HepG2 (cell line): Measurements from ENCODE around the gene TBL2. TPM values are rescaled to one million over a fixed set of nuclear protein-coding genes. Genes with fewer than 3 reads are reported as not detected.

Experiments
- ATAC-seq: fragments of 200-7000 bp; cut with Tn5 transposase; 3 replicates; pipeline ENCODE4 v1.9.1; 2020; ENCODE audit warnings: mild to moderate bottlenecking, moderate library complexity
- BruUV-seq: library from RNA; stranded (reverse); fragments of 400-500 nt; replicated peaks from 2 replicates; lab custom pipeline; 2021; lab: Mats Ljungman, UMichigan
- CTCF ChIA-PET: fragments of 300-600 bp; formaldehyde crosslinking; extraction: SDS; loops from one replicate; lab custom pipeline; 2021; ENCODE audit warnings: low total read pairs, inconsistent platforms, low intra/inter-chr PET ratio; lab: Yijun Ruan, JAX
- POLR2A ChIA-PET: fragments of 350-600 bp; sonication (Branson Sonifier 250); formaldehyde crosslinking; loops from one replicate; lab custom pipeline; 2020; ENCODE audit warnings: antibody characterized with exemption, inconsistent platforms; lab: Yijun Ruan, JAX
- DNase-seq: peaks from one replicate; pipeline ENCODE4 v3.0.0-alpha.2; 2015; ENCODE audit warnings: low spot score
- FAIRE-seq: peaks from 3 replicates; lab custom pipeline; 2011; peaks lifted over from hg19 to GRCh38; lab: Jason Lieb, UNC
- H2AFZ ChIP-seq: one replicate; pipeline ENCODE4 v1.6.1; 2011; ENCODE audit warnings: low read length, inconsistent platforms
- H3K27ac ChIP-seq: fragments of 300-600 bp; 3 replicates; pipeline ENCODE4 v1.8.0; 2011; ENCODE audit warnings: mixed run types, mild to moderate bottlenecking, mixed read lengths, low read length, inconsistent platforms; ENCODE audit not compliant: insufficient read depth; ENCODE audit errors: extremely low read length
- H3K27me3 ChIP-seq, 2 experiments: fragments of 200-600 bp in 1 of 2; 2 replicates in 1 of 2; 3 replicates in 1 of 2; pipeline versions ENCODE4 v1.6.0 to v1.8.0; 2011; ENCODE audit warnings: low read length in 2 of 2, mild to moderate bottlenecking in 2 of 2, moderate library complexity in 2 of 2, inconsistent platforms in 1 of 2; ENCODE audit not compliant: insufficient read depth in 2 of 2, control insufficient read depth in 1 of 2
- H3K36me3 ChIP-seq, 2 experiments: fragments of 200-600 bp in 1 of 2; replicated peaks in 1 of 2; 2 replicates in 1 of 2; 3 replicates in 1 of 2; pipeline versions ENCODE4 v1.5.1 to v1.8.0; 2011; ENCODE audit warnings: low read length in 2 of 2, inconsistent platforms in 1 of 2; ENCODE audit not compliant: insufficient read depth in 2 of 2, control insufficient read depth in 1 of 2
- H3K4me1 ChIP-seq: 2 replicates; pipeline ENCODE4 v1.5.1; 2012; ENCODE audit warnings: low read length, inconsistent platforms; ENCODE audit not compliant: insufficient read depth
- H3K4me2 ChIP-seq: 2 replicates; pipeline ENCODE4 v1.6.0; 2011; ENCODE audit warnings: low read depth, low read length, inconsistent platforms
- H3K4me3 ChIP-seq, 3 experiments: fragments of 200-600 bp in 1 of 3; sonication (generic), shearing (Covaris generic) in 1 of 3; replicated peaks in 1 of 3; 2 replicates each; pipeline ENCODE4 v1.5.1; 2011 to 2016; ENCODE audit warnings: low read length in 3 of 3, inconsistent platforms in 2 of 3, low read depth in 2 of 3, mild to moderate bottlenecking in 2 of 3, control low read depth in 1 of 3, mixed read lengths in 1 of 3; ENCODE audit not compliant: insufficient read depth in 1 of 3
- H3K79me2 ChIP-seq: one replicate; pipeline ENCODE4 v1.6.1; 2011; ENCODE audit warnings: low read length, inconsistent platforms; ENCODE audit not compliant: insufficient read depth
- H3K9ac ChIP-seq: 2 replicates; pipeline ENCODE4 v1.6.0; 2011; ENCODE audit warnings: mild to moderate bottlenecking, low read depth, low read length, inconsistent platforms; ENCODE audit not compliant: insufficient read depth
- H3K9me3 ChIP-seq: 2 replicates; pipeline ENCODE4 v1.5.1; 2012; ENCODE audit warnings: mild to moderate bottlenecking, low read length
- H4K20me1 ChIP-seq: 2 replicates; pipeline ENCODE4 v1.6.0; 2011; ENCODE audit warnings: inconsistent platforms, mild to moderate bottlenecking, low read length, moderate library complexity; ENCODE audit not compliant: insufficient read depth
- AGO2 ChIP-seq: fragments of 200-400 bp; formaldehyde crosslinking; optimal IDR thresholded peaks from 2 replicates; pipeline ENCODE3; 2017; ENCODE audit warnings: mild to moderate bottlenecking, low read depth, low read length, moderate library complexity
- EED ChIP-seq: sonication (generic); formaldehyde crosslinking; IDR thresholded peaks from 2 replicates; pipeline ENCODE4 v1.5.0; 2020; ENCODE audit warnings: mild to moderate bottlenecking, missing genetic modification reagents
- FOXA1 ChIP-seq, 2 experiments: fragments of 450-650 bp in 1 of 2; sonication (generic) in 1 of 2; formaldehyde crosslinking in 1 of 2; IDR thresholded peaks; 2 replicates each; pipeline versions ENCODE4 v1.4.0 to v1.6.1; 2016 to 2020; ENCODE audit warnings: missing genetic modification reagents in 1 of 2
- KDM2A ChIP-seq: sonication (generic); formaldehyde crosslinking; IDR thresholded peaks from 2 replicates; pipeline ENCODE4 v1.4.0; 2020; ENCODE audit warnings: low read depth, missing genetic modification reagents, borderline replicate concordance
- MTERF4 ChIP-seq: sonication (generic); formaldehyde crosslinking; IDR thresholded peaks from 2 replicates; pipeline ENCODE4 v1.8.0; 2023; ENCODE audit warnings: mild to moderate bottlenecking, missing genetic modification reagents
- POLR2A ChIP-seq, 2 experiments: IDR thresholded peaks; 2 replicates each; pipeline ENCODE4 v1.6.1; 2011; ENCODE audit warnings: low read depth in 2 of 2, low read length in 2 of 2, mild to moderate bottlenecking in 1 of 2, moderate library complexity in 1 of 2; ENCODE audit not compliant: insufficient read depth in 1 of 2
- POLR2G ChIP-seq: fragments of 200-400 bp; formaldehyde crosslinking; IDR thresholded peaks from 2 replicates; pipeline ENCODE4 v1.6.1; 2018; ENCODE audit warnings: mild to moderate bottlenecking, low read depth, low read length, moderate library complexity
- RBM39 ChIP-seq: fragments of 200-400 bp; formaldehyde crosslinking; IDR thresholded peaks from one replicate; pipeline ENCODE4 v1.6.1; 2018; ENCODE audit warnings: antibody characterized with exemption, mild to moderate bottlenecking, low read depth, low read length; ENCODE audit not compliant: poor library complexity, severe bottlenecking
- SIN3A ChIP-seq: IDR thresholded peaks from 2 replicates; pipeline ENCODE4 v1.6.1; 2011; ENCODE audit warnings: low read depth, mild to moderate bottlenecking, control low read depth, low read length, borderline replicate concordance
- TGIF2 ChIP-seq: IDR thresholded peaks from 2 replicates; pipeline ENCODE4 v1.6.1; 2016; ENCODE audit warnings: control low read depth, missing compliant biosample characterization
- THAP11 ChIP-seq: IDR thresholded peaks from 2 replicates; pipeline ENCODE4 v1.6.1; 2016; ENCODE audit warnings: missing biosample characterization, missing genetic modification reagents
- ZFY ChIP-seq: sonication (generic); formaldehyde crosslinking; IDR thresholded peaks from 2 replicates; pipeline ENCODE4 v1.4.0; 2020; ENCODE audit warnings: missing genetic modification reagents
- ZNF251 ChIP-seq: sonication (generic); formaldehyde crosslinking; IDR thresholded peaks from 2 replicates; pipeline ENCODE4 v1.9.0; 2021; ENCODE audit warnings: mild to moderate bottlenecking, missing genetic modification reagents
- ZNF276 ChIP-seq: sonication (generic); formaldehyde crosslinking; IDR thresholded peaks from 2 replicates; pipeline ENCODE4 v1.4.0; 2020; ENCODE audit warnings: mild to moderate bottlenecking, low read depth, missing genetic modification reagents
- ZNF280B ChIP-seq: sonication (generic); formaldehyde crosslinking; IDR thresholded peaks from 2 replicates; pipeline ENCODE4 v1.5.0; 2020; ENCODE audit warnings: missing genetic modification reagents, mild to moderate bottlenecking, borderline replicate concordance
- ZNF44 ChIP-seq: sonication (generic); formaldehyde crosslinking; IDR thresholded peaks from 2 replicates; pipeline ENCODE4 v1.5.1; 2020; ENCODE audit warnings: mild to moderate bottlenecking, missing genetic modification reagents
- ZNF616 ChIP-seq: sonication (generic); formaldehyde crosslinking; IDR thresholded peaks from 2 replicates; pipeline ENCODE4 v1.5.0; 2020; ENCODE audit warnings: low read depth, mild to moderate bottlenecking, missing genetic modification reagents
- ZNF891 ChIP-seq: sonication (generic); formaldehyde crosslinking; IDR thresholded peaks from 2 replicates; pipeline ENCODE4 v1.5.0; 2020; ENCODE audit warnings: mild to moderate bottlenecking, missing genetic modification reagents
- ZSCAN29 ChIP-seq: sonication (generic); formaldehyde crosslinking; conservative IDR thresholded peaks from 2 replicates; pipeline ENCODE4 v1.4.0; 2020; ENCODE audit warnings: mild to moderate bottlenecking, missing genetic modification reagents
- WGBS: methylation state at CpG from one replicate; pipeline ENCODE4 v1.1.6; 2017; ENCODE audit warnings: low lambda C conversion rate; 5-methylcytosine and 5-hydroxymethylcytosine counted together
- in situ Hi-C: cut with HindIII; loops from 2 replicates; pipeline ENCODE4 v1.10.0; 2017; ENCODE audit warnings: low pct_unique_long_range_greater_than_20kb; ENCODE audit not compliant: extremely low pct_ligation_motif_present
- intact Hi-C: fragments of 100-400 bp; cut with micrococcal nuclease; formaldehyde crosslinking; loops from one replicate; pipeline ENCODE4 v1.10.0; 2022; ENCODE audit not compliant: unreplicated experiment
- polyA plus RNA-seq, 8 experiments: library from polyadenylated mRNA; depleted of rRNA in 3 of 8; stranded (reverse) in 7 of 8; unstranded in 1 of 8; fragments of >200 nt; fragmentation: Illumina TruSeq in 4 of 8; extraction: Trizol in 4 of 8; gene quantifications; 2 replicates each; pipeline versions ENCODE4 v1.2.1 to v1.2.3, GENCODE V29; 2011 to 2016; ENCODE audit warnings: low read depth in 4 of 8, missing spikeins in 1 of 8, mixed read lengths in 1 of 8; ENCODE audit not compliant: insufficient read depth in 1 of 8
- total RNA-seq, 5 experiments: library from RNA; depleted of rRNA; stranded (reverse); fragments of >200 nt; fragmentation: Illumina TruSeq; extraction: Trizol; gene quantifications; 2 replicates each; pipeline ENCODE4 v1.2.3, GENCODE V29; 2016; ENCODE audit warnings: low read depth in 1 of 5

TBL2 gene
- total and polyA plus RNA-seq, 2 of the 13 experiments (the other 11 are each of a cell fraction or from before 2014, with no cell fraction given), result 43.4 to 47.2 TPM

GRCh38 chr7:73602721-73603651, 24.6 kb upstream of the TBL2 start:
- WGBS, result 67% methylated on average over 14 of the region's 22 CpGs
- ChIA-PET CTCF (no interaction called here), POLR2A (interaction anchor here (0.7 to 19.7 kb wide), 6 partner anchors 16 to 136 kb away, joined by 3 to 416 read pairs (median 5); partner anchors contain the start of genes ABHD11, MLXIPL and TBL2)
- no peak overlapping the region for H3K9ac ChIP-seq
- H4K20me1 ChIP-seq, result peaks cover 21% of the 10 kb centered on the region
- no peak overlapping the region for H3K27ac ChIP-seq
- H3K4me3 ChIP-seq, result no peak overlapping the region
- H3K4me1 ChIP-seq, result 0 out of 2 replicates have a peak, but pooled peaks cover under 1% of the 10 kb centered on the region
- ATAC-seq, result peak; percentile 24
- H3K79me2 ChIP-seq, result no peaks in the 10 kb centered on the region
- DNase-seq, result no peak
- FAIRE-seq, result no peak
- BruUV-seq, result TSS peak; percentile 12
- H3K36me3 ChIP-seq, result peaks cover 5 to 16% of the 10 kb centered on the region in 2 experiments; a peak in 4 of 5 replicates
- no peak overlapping the region for H3K4me2 ChIP-seq
- H2AFZ ChIP-seq, result no peak overlapping the region
- H3K27me3 ChIP-seq, result no peaks in the 10 kb centered on the region
- intact Hi-C loops, result no loop called here
- in situ Hi-C loops, result no loop called here
- no peaks in the 10 kb centered on the region for H3K9me3 ChIP-seq
- TF ChIP-seq FOXA1 (IDR thresholded peaks at IDR 0.05) (no peak), FOXA1 (CRISPR knock-in tag; IDR thresholded peaks at IDR 0.05) (0 out of 2 replicates have a peak, but pooled peaks have one; percentile 13), ZNF616 (CRISPR knock-in tag) (0 out of 2 replicates have a peak, but pooled peaks have one; percentile 49), ZNF251 (CRISPR knock-in tag) (no peak; the same call in 1 of the 2 replicates), ZNF44 (CRISPR knock-in tag) (no peak), ZNF276 (CRISPR knock-in tag) (no peak), RBM39 (peak; percentile 24), POLR2A (IDR thresholded peaks at IDR 0.05; ENCODE audit: insufficient read depth in 1 of 2, low read depth in 2 of 2, low read length in 2 of 2) (peak in 1 of 2 experiments; percentile 18; a peak in 1 of 4 replicates), ZNF280B (no peak), KDM2A (CRISPR knock-in tag) (peak; percentile 93), THAP11 (CRISPR knock-in tag) (peak; percentile 8; the same call in 1 of the 2 replicates), POLR2G (peak; percentile 76), AGO2 (peak; percentile 100), ZNF891 (CRISPR knock-in tag) (0 out of 2 replicates have a peak, but pooled peaks have one; percentile 45), EED (CRISPR knock-in tag) (no peak), ZFY (CRISPR knock-in tag) (peak; percentile 50), TGIF2 (CRISPR knock-in tag) (peak; percentile 4; the same call in 1 of the 2 replicates), SIN3A (no peak), ZSCAN29 (CRISPR knock-in tag) (no peak), MTERF4 (no peak)
